ENCODE measurements around the gene SHISA9.

DNA sequence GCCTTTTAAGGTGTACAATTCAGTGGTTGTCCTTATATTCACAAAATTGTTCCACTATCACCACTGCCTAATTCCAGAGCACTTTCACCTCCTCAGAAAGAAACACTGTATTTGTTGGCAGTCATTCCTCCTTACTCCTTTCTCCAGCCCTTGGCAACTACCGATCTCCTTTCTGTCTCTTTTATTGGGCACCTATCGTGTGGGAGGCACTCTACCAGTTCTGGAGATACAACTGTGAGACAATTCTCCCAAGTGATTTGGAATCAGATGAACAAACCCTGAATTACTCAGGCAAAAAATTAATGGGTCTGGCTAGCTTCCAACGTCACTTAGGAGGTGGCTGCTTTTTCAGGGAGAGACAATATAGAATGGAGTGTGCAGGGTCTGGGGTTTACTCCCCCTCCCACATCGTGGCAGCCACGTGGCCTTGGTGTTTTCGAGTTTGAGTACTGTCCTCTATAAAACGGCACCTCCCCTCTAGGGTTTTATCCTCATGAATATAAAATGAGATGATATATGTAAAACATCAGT lies 63.9 kb downstream of the SHISA9 start:
- TF ChIP-seq CTCF (IDR thresholded peaks at IDR 0.05; ENCODE audit: low read depth, low read length) (no peak), POLR2A (IDR thresholded peaks at IDR 0.05; ENCODE audit: extremely low read depth, insufficient read length) (no peak), MAX (IDR thresholded peaks at IDR 0.05; ENCODE audit: low read depth, low read length) (no peak)

Measured in NB4 (cell line).